Hematopoietic multipotent progenitor cell (in vitro differentiated cells): ENCODE results near the gene CDKL2. TPM values are rescaled to one million over a fixed set of nuclear protein-coding genes. Genes with fewer than 3 reads are reported as not detected.
"Not testable (repeated sequence)": the region's sequence is repeated elsewhere in the genome, so short reads cannot be mapped to it uniquely, and the experiment has no call there.

ENCODE experiments used
- DNase-seq, 3 donors: peaks; one replicate each; pipeline ENCODE4 v3.0.0-alpha.2; 2011 to 2015; ENCODE audit warnings: low read depth in 2 of 3, low spot score in 2 of 3
- small RNA-seq: library from RNA; depleted of rRNA; stranded (forward); fragments of <200 nt; gene quantifications from one replicate; pipeline ENCODE3, GENCODE V24; 2012
- total RNA-seq: library from RNA; depleted of rRNA; stranded (reverse); fragments of >200 nt; gene quantifications from one replicate; pipeline ENCODE4 v1.2.3, GENCODE V29; 2012

Gene CDKL2
- total RNA-seq, 1 donor, result 0.27 TPM

GRCh38 chr4:75555294-75556164, 74.8 kb downstream of the CDKL2 start, which contains the start of gene ODAPH:
Gene ODAPH (plus strand): TSS chr4:75556066. CDS start chr4:75556083, 17 bp downstream.
- DNase-seq, result no peak

DNA sequence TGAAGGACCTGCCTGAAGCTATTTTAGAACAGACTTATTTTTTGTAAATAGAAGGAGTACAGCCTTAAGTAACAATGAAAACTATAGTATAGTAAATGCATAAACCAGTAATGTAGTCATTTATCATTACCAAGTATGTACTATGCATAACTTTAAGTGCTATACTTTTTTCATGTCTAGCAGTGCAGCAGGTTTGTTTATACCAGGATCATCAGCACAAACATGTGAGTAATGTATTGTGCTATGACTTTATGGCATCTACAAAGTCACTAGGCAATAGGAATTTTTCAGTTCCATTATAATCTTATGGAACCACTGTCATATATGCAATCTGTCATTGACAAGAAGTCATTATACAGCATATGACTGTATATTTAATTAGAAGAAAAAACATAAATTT, 77.9 kb downstream of the CDKL2 start:
- no peak for DNase-seq

DNA sequence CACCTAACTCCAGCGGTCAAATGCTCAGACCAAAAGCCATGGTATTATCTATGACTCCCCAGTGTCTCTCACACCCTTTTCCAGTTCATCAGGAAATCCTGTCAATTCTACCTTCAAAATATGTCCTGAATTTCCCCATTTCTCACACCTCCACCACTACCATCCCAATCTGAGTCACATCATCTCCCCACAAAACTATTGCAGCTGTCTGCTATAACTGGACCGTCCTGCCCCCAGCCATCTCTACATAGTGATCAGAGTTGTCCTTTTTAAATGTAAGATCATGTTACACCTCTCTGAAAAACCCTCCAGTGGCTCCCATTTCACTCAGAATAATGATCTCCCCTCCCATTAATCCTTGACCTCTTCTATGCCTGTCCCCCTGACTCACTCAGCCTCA, 81.3 kb downstream of the CDKL2 start:
- DNase-seq, result no peak

- peak in 1 of 3 donors; percentile 4 for DNase-seq
Measured at GRCh38 chr4:75547647-75548387, 82.5 kb downstream of the CDKL2 start.

DNA sequence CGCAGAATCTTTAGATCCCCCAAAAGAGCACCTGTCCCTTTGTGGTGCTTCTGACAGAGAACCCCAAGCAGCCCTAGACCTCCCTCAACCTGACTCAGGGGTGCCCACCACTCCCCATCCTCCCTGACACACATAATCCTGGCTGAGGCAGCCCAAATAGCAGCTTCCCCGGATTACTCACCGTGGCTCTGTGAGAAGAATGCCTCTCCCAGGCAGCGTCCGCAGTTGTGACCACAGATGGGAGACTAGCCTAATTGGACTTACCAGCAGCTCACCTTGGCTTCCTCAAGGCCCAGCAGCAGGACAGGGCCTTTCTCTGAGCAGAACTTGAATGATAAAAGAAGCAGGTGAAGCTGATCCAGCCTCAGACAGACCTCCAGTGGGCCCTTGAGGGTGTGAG, 84.8 kb downstream of the CDKL2 start:
- no peak for DNase-seq

- no peak for DNase-seq
Measured at GRCh38 chr4:75544870-75545269, 85.5 kb downstream of the CDKL2 start.

GRCh38 chr4:75544220-75544619, 86.1 kb downstream of the CDKL2 start:
- DNase-seq, result not testable (repeated sequence)

DNA sequence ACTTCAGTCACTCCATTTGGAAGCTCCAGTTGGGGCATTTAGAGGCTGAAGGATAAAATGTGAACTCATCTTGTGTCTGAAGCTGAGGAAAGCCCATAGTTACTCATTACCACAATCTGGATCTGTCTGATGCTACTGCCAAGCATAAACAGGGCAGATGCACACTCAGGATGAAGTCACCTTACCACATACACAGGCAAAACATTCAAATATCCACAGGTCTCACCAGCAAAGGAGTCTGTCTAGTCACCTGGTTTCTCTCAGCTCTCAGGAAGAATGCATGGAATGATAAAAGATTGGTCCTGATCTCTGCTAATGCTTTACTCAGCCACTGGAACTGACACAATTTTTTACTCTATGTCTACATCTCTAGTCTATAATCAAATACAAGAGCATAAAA, 87.5 kb downstream of the CDKL2 start:
- DNase-seq, result no peak

DNA sequence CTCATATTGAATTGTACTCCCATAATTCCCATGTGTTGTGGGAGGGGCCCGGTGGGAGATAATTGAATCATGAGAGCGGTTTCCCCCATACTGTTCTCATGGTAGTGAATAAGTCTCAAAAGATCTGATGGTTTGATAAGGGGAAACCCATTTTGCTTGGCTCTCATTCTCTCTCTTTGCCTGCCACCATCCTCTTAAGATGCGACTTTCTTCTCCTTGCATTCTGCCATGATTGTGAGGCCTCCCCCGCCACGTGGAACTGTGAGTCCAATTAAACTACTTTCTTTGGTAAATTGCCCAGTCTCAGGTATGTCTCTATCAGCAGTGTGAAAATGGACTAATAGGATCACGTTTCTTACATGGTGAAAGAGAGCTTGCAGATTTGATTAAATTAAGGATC, 93.0 kb downstream of the CDKL2 start:
- not testable (repeated sequence) for DNase-seq

DNA sequence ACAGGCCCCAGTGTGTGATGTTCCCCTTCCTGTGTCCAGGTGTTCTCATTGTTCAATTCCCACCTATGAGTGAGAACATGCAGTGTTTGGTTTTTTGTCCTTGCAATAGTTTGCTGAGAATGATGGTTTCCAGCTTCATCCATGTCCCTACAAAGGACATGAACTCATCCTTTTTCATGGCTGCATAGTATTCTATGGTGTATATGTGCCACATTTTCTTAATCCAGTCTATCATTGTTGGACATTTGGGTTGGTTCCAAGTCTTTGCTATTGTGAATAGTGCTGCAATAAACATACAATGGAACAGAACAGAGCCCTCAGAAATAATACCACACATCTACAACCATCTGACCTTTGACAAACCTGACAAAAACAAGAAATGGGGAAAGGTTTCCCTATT, 96.4 kb downstream of the CDKL2 start:
- DNase-seq, result not testable (repeated sequence)

GRCh38 chr4:75533339-75533887, 96.9 kb downstream of the CDKL2 start:
- not testable (repeated sequence) for DNase-seq

DNA sequence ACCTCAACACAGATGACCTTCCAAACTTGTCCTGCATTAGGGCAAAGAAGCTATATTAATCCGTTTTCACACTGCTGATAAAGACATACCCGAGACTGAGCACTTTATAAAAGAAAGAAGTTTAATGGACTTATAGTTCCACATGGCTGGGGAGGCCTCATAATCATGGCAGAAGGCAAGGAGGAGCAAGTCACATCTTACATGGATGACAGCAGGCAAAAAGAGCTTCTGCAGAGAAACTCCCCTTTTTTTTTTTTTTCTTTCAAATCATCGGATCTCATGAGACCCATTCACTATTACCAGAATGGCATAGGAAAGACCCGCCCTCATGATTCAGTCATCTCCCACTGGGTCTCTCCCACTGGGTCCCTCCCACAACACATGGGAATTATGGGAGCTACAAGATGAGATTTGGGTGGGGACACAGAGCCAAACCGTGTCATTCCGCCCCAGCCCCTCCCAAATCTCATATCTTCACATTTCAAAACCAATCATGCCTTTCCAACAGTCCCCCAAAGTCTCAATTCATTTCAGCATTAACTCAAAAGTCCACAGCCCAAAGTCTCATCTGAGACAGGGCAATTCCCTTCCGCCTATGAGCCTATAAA, 98.7 kb downstream of the CDKL2 start:
- not testable (repeated sequence) for DNase-seq

DNA sequence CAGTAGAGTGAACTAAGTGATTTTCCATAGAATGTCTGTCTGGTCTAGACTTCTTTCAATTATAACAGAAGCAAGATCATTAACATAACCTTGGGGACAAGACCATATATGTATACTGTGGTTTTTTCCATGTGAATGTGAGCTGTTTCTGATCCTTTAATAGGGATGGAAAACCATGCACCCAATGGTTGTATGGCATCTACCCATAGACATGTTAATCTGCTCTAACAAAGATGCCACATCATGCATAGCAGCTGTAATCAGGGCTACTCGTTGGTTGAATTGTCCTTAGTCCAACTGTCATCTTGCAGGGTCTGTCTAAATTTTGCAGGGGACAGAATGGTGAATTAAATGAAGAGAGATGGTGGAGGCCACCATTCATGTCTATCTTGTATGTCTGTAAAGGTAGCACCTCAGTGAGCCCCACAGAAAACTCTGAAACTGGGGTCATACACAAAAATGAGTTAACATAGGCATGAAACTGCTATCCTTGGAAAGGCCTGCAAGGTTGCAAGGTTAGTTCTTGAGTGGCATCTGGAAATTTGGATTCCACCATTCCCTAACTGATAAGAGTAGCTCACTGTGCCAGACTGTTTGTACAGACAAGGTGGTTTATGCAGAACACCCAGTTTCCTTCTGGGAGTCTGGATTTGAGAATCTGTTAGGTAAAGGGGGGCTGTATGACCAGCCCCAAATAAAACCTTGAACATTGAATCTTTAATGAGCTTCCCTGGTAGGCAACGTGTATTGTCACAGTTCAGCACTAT, 99.6 kb downstream of the CDKL2 start:
- no peak for DNase-seq

Small RNA genes lying within 50 kb of the gene (small RNA-seq; reads per million reads assigned to genes)
- gene RF00019, result not detected

Other genes starting within 250 kb of the CDKL2 start
- gene RCHY1, start 116.1 kb downstream of the CDKL2 start, total RNA-seq, result 17.0 TPM
- 7.3 TPM for gene THAP6, start 116.1 kb downstream of the CDKL2 start, total RNA-seq
- gene ODAPH, start 74.5 kb downstream of the CDKL2 start, total RNA-seq, result not detected
- 49.0 TPM for gene G3BP2, start 42.9 kb upstream of the CDKL2 start, total RNA-seq
- 23.7 TPM for gene USO1, start 94.0 kb upstream of the CDKL2 start, total RNA-seq